ENCODE measurements around the gene TMEM151A. TPM values are rescaled to one million over a fixed set of nuclear protein-coding genes. Genes with fewer than 3 reads are reported as not detected.
A peak's percentile ranks its signal among the peaks of the same experiment; 100 is the strongest.

Gene TMEM151A
- total and polyA plus RNA-seq, 2 experiments from 2014 or later, result 1.0 to 4.4 TPM

- H3K27ac ChIP-seq (ENCODE audit: low read depth), result no peak overlapping the region
- H3K4me1 Mint-ChIP-seq, result peaks cover 38% of the 10 kb centered on the region
- H3K4me3 Mint-ChIP-seq, result no peak overlapping the region; the same call in 2 of the 3 replicates
- H3K9me3 Mint-ChIP-seq, result peaks cover 21% of the 10 kb centered on the region
- no peaks in the 10 kb centered on the region for H3K36me3 ChIP-seq (ENCODE audit: insufficient read depth)
- no peaks in the 10 kb centered on the region for H3K9me2 ChIP-seq (ENCODE audit: insufficient read depth)
- peak overlapping the region; percentile 41; the same call in 1 of the 2 replicates for H3K4me3 ChIP-seq
- no peak overlapping the region for H2AFZ ChIP-seq
- H3K36me3 Mint-ChIP-seq (ENCODE audit: low read depth), result peaks cover 22% of the 10 kb centered on the region
- no peaks in the 10 kb centered on the region for H3K79me2 ChIP-seq (replicated peaks; ENCODE audit: insufficient read depth)
- H3K4me2 ChIP-seq, result peak overlapping the region; percentile 77; the same call in 1 of the 2 replicates
- H3F3A ChIP-seq (replicated peaks; ENCODE audit: low read depth), result peaks cover 9% of the 10 kb centered on the region; the same call in 1 of the 2 replicates
- DNase-seq (ENCODE audit: low spot score) (no peak), ATAC-seq (no peak; the same call in 2 of the 3 replicates)
- peaks cover 29% of the 10 kb centered on the region for H3K4me1 ChIP-seq (ENCODE audit: insufficient read depth)
- H3K27me3 ChIP-seq (ENCODE audit: insufficient read depth), result no peaks in the 10 kb centered on the region
- TF ChIP-seq JUNB (IDR thresholded peaks at IDR 0.05; ENCODE audit: unreplicated experiment) (no peak), POLR2AphosphoS5 (IDR thresholded peaks at IDR 0.05; ENCODE audit: low read depth) (no peak), STAT1 (IDR thresholded peaks at IDR 0.05; ENCODE audit: unreplicated experiment) (no peak), NANOG (IDR thresholded peaks at IDR 0.05; ENCODE audit: borderline replicate concordance) (no peak), EZH2phosphoT487 (IDR thresholded peaks at IDR 0.05; ENCODE audit: unreplicated experiment) (no peak)
- peaks cover 31% of the 10 kb centered on the region for H3K27me3 Mint-ChIP-seq (ENCODE audit: insufficient read depth, low read depth, poor library complexity)
- no peak overlapping the region for H3K27ac Mint-ChIP-seq
- H4K20me1 ChIP-seq (replicated peaks; ENCODE audit: insufficient read depth), result no peaks in the 10 kb centered on the region
These were observed 24.5 kb downstream of the TMEM151A start for GRCh38 chr11:66315921-66316811.

GRCh38 chr11:66316849-66317251 is 25.2 kb downstream of the TMEM151A start, which contains the start of gene CD248:
TSS of gene CD248 (minus strand) at chr11:66317044. CDS start at chr11:66317027, 17 bp downstream.
- Histone ChIP-seq H4K20me1 (replicated peaks; ENCODE audit: insufficient read depth) (no peaks in the 10 kb centered on the region), H3K27me3 (ENCODE audit: insufficient read depth) (no peaks in the 10 kb centered on the region), H3K4me1 (ENCODE audit: insufficient read depth) (peaks cover 23% of the 10 kb centered on the region), H3K4me3 (peak within 1 kb of the TSS; percentile 41; the same call in 1 of the 2 replicates), H3K9me2 (ENCODE audit: insufficient read depth) (no peaks in the 10 kb centered on the region), H3K36me3 (ENCODE audit: insufficient read depth) (no peaks in the 10 kb centered on the region), H3F3A (replicated peaks; ENCODE audit: low read depth) (peaks cover 9% of the 10 kb centered on the region; the same call in 1 of the 2 replicates), H3K79me2 (replicated peaks; ENCODE audit: insufficient read depth) (no peaks in the 10 kb centered on the region), H2AFZ (peak within 1 kb of the TSS; percentile 76; the same call in 1 of the 2 replicates), H3K27ac (ENCODE audit: low read depth) (peak within 1 kb of the TSS; percentile 87), H3K4me2 (peak within 1 kb of the TSS; percentile 77)
- Mint-ChIP-seq H3K4me1 (peaks cover 32% of the 10 kb centered on the region), H3K9me3 (peaks cover 21% of the 10 kb centered on the region), H3K27ac (peak within 1 kb of the TSS; percentile 90), H3K36me3 (ENCODE audit: low read depth) (peaks cover 22% of the 10 kb centered on the region), H3K27me3 (ENCODE audit: insufficient read depth, low read depth, poor library complexity) (peaks cover 30% of the 10 kb centered on the region), H3K4me3 (peak within 1 kb of the TSS; percentile 42)
- TF ChIP-seq POLR2AphosphoS5 (IDR thresholded peaks at IDR 0.05; ENCODE audit: low read depth) (peak; percentile 57), JUNB (IDR thresholded peaks at IDR 0.05; ENCODE audit: unreplicated experiment) (no peak)
- peak; percentile 75 for DNase-seq (ENCODE audit: low spot score)
- ATAC-seq, result peak; percentile 35

GRCh38 chr11:66317322-66317722 is 25.6 kb downstream of the TMEM151A start:
- peak overlapping the region; percentile 90 for H3K27ac Mint-ChIP-seq
- DNase-seq (ENCODE audit: low spot score) (no peak), ATAC-seq (no peak)
- Histone ChIP-seq H3K4me1 (ENCODE audit: insufficient read depth) (peaks cover 23% of the 10 kb centered on the region), H2AFZ (peak overlapping the region; percentile 76; the same call in 1 of the 2 replicates), H3K36me3 (ENCODE audit: insufficient read depth) (no peaks in the 10 kb centered on the region), H3F3A (replicated peaks; ENCODE audit: low read depth) (peaks cover 9% of the 10 kb centered on the region; the same call in 1 of the 2 replicates), H3K9me2 (ENCODE audit: insufficient read depth) (no peaks in the 10 kb centered on the region), H3K27me3 (ENCODE audit: insufficient read depth) (no peaks in the 10 kb centered on the region), H3K4me3 (peak overlapping the region; percentile 41; the same call in 1 of the 2 replicates), H3K27ac (ENCODE audit: low read depth) (peak overlapping the region; percentile 87), H3K79me2 (replicated peaks; ENCODE audit: insufficient read depth) (no peaks in the 10 kb centered on the region), H4K20me1 (replicated peaks; ENCODE audit: insufficient read depth) (no peaks in the 10 kb centered on the region), H3K4me2 (peak overlapping the region; percentile 77)
- peaks cover 22% of the 10 kb centered on the region for H3K36me3 Mint-ChIP-seq (ENCODE audit: low read depth)
- H3K9me3 Mint-ChIP-seq, result peaks cover 21% of the 10 kb centered on the region
- peaks cover 32% of the 10 kb centered on the region for H3K4me1 Mint-ChIP-seq
- peaks cover 32% of the 10 kb centered on the region for H3K27me3 Mint-ChIP-seq (ENCODE audit: insufficient read depth, low read depth, poor library complexity)
- peak overlapping the region; percentile 42 for H3K4me3 Mint-ChIP-seq
- TF ChIP-seq ZNF331 (CRISPR knock-in tag; IDR thresholded peaks at IDR 0.05; ENCODE audit: low read depth), result no peak
- no peak for TF ChIP-seq EZH2phosphoT487 (IDR thresholded peaks at IDR 0.05; ENCODE audit: unreplicated experiment)
- no peak for TF ChIP-seq ETS1 (IDR thresholded peaks at IDR 0.05)
- TF ChIP-seq CREB1 (CRISPR knock-in tag; IDR thresholded peaks at IDR 0.05; ENCODE audit: low read depth), result no peak
- no peak for TF ChIP-seq EZH2 (IDR thresholded peaks at IDR 0.05; ENCODE audit: low read depth, unreplicated experiment)
- no peak; the same call in 1 of the 2 replicates for TF ChIP-seq POLR2AphosphoS5 (IDR thresholded peaks at IDR 0.05; ENCODE audit: low read depth)
- TF ChIP-seq STAT1 (IDR thresholded peaks at IDR 0.05; ENCODE audit: unreplicated experiment), result no peak
- no peak for TF ChIP-seq REST (IDR thresholded peaks at IDR 0.05; ENCODE audit: unreplicated experiment)
- no peak for TF ChIP-seq JUNB (IDR thresholded peaks at IDR 0.05; ENCODE audit: unreplicated experiment)
